C4-2B (cell line): ENCODE data around the gene TGM2.

Experiments used
- H3K27ac ChIP-seq: fragments of 450-650 bp; 2 replicates; pipeline ENCODE4 v1.5.1; 2017
- CTCF ChIP-seq: fragments of 450-650 bp; conservative IDR thresholded peaks from 2 replicates; pipeline ENCODE4 v1.5.1; 2017; ENCODE audit warnings: mild to moderate bottlenecking
- ZFX ChIP-seq: fragments of 450-650 bp; IDR thresholded peaks from 2 replicates; pipeline ENCODE4 v1.6.1; 2017

The TGM2 gene

GRCh38 chr20:38193586-38194105 lies 28.6 kb upstream of the TGM2 start:
- no peak overlapping the region for H3K27ac ChIP-seq
- TF ChIP-seq ZFX (no peak), CTCF (no peak)

GRCh38 chr20:38192323-38192885 lies 27.3 kb upstream of the TGM2 start:
- H3K27ac ChIP-seq = no peak overlapping the region
- TF ChIP-seq CTCF (no peak), ZFX (no peak)

- no peak overlapping the region for H3K27ac ChIP-seq
- TF ChIP-seq ZFX (no peak), CTCF (no peak)
Measured at GRCh38 chr20:38191654-38192053, 26.6 kb upstream of the TGM2 start.

- TF ChIP-seq CTCF (no peak), ZFX (no peak)
- H3K27ac ChIP-seq = no peak overlapping the region
Measured at GRCh38 chr20:38190936-38191371, 25.9 kb upstream of the TGM2 start.

- H3K27ac ChIP-seq = no peak overlapping the region
- TF ChIP-seq CTCF (no peak), ZFX (no peak)
Measured at GRCh38 chr20:38190166-38190565, 25.1 kb upstream of the TGM2 start.

- H3K27ac ChIP-seq = no peak overlapping the region
Measured at GRCh38 chr20:38187517-38187916, 22.4 kb upstream of the TGM2 start.

More at GRCh38 chr20:38187517-38187916, 22.4 kb upstream of the TGM2 start:
- TF ChIP-seq CTCF = no peak
- no peak for TF ChIP-seq ZFX
